ENCODE data around the gene TPRG1L.

The TPRG1L gene

DNA sequence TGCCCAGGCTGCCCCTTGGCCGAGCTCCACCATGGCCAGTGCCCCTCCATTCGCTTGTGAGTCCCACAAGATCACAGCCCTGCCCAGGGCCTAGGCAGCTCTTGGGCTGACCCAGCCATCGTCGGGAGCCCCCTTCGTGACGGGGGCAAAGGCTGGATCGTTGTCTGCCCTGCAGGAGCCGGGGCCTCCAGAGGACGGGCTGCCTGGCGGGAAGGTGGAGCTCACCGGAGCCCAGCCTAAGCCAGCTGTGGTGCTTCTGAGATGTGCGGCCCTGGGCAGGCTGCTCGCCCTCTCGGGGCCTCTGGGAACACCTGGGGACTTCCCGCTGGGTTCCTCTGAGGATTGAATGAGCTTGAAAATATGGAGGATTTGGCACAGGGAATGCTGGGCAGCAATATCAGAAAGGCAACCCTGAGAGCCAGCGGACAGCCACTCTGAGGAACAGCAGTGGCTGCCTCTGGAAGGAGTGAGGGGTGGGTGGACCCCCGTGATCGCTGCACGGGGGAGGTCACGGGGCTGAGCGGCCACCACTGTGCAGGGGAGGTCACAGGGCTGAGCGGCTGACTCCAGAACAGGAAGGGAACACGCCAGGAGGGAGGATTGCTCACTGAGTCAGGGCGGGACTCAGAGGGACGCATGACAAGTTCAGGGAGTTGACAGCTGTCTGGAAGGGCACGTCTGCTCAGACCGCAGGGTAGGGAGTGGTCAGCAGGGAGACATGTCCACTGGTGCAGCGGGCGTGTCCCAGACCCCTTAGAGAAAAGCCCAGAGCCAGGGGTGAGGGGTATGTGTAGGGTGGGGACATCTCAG, 46.8 kb downstream of the TPRG1L start:
- H3K4me1 ChIP-seq (ENCODE audit: insufficient read depth, poor library complexity, severe bottlenecking) = peaks cover 4% of the 10 kb centered on the region
- no peaks in the 10 kb centered on the region for H3K9me3 ChIP-seq (ENCODE audit: severe bottlenecking)
- no peaks in the 10 kb centered on the region for H3K36me3 ChIP-seq (ENCODE audit: low read depth)
- no peaks in the 10 kb centered on the region for H3K27me3 ChIP-seq (ENCODE audit: insufficient read depth, poor library complexity, severe bottlenecking)
- TF ChIP-seq, protein P1, sequence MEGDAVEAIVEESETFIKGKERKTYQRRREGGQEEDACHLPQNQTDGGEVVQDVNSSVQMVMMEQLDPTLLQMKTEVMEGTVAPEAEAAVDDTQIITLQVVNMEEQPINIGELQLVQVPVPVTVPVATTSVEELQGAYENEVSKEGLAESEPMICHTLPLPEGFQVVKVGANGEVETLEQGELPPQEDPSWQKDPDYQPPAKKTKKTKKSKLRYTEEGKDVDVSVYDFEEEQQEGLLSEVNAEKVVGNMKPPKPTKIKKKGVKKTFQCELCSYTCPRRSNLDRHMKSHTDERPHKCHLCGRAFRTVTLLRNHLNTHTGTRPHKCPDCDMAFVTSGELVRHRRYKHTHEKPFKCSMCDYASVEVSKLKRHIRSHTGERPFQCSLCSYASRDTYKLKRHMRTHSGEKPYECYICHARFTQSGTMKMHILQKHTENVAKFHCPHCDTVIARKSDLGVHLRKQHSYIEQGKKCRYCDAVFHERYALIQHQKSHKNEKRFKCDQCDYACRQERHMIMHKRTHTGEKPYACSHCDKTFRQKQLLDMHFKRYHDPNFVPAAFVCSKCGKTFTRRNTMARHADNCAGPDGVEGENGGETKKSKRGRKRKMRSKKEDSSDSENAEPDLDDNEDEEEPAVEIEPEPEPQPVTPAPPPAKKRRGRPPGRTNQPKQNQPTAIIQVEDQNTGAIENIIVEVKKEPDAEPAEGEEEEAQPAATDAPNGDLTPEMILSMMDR (IDR thresholded peaks at IDR 0.05; ENCODE audit: poor library complexity, severe bottlenecking) = no peak
- H3K27ac ChIP-seq (ENCODE audit: poor library complexity, severe bottlenecking) = no peak overlapping the region
- no peak overlapping the region for H3K4me3 ChIP-seq (ENCODE audit: severe bottlenecking)
- peak; percentile 14; the same call in 1 of the 3 replicates for ATAC-seq (ENCODE audit: low read depth)
- DNase-seq (ENCODE audit: low spot score) = peak; percentile 66

- Histone ChIP-seq H3K36me3 (ENCODE audit: low read depth) (no peaks in the 10 kb centered on the region), H3K9me3 (ENCODE audit: severe bottlenecking) (no peaks in the 10 kb centered on the region), H3K27me3 (ENCODE audit: insufficient read depth, poor library complexity, severe bottlenecking) (no peaks in the 10 kb centered on the region), H3K4me3 (ENCODE audit: severe bottlenecking) (no peak overlapping the region), H3K4me1 (ENCODE audit: insufficient read depth, poor library complexity, severe bottlenecking) (peaks cover 4% of the 10 kb centered on the region), H3K27ac (ENCODE audit: poor library complexity, severe bottlenecking) (no peak overlapping the region)
- TF ChIP-seq, protein P1 (IDR thresholded peaks at IDR 0.05; ENCODE audit: poor library complexity, severe bottlenecking) = no peak
- ATAC-seq (ENCODE audit: low read depth) (no peak), DNase-seq (ENCODE audit: low spot score) (no peak)
Observed at GRCh38 chr1:3672231-3672970, 47.6 kb downstream of the TPRG1L start.

GRCh38 chr1:3672971-3673361, 48.2 kb downstream of the TPRG1L start:
- no peak overlapping the region for H3K4me3 ChIP-seq (ENCODE audit: severe bottlenecking)
- H3K9me3 ChIP-seq (ENCODE audit: severe bottlenecking) = no peaks in the 10 kb centered on the region
- H3K27me3 ChIP-seq (ENCODE audit: insufficient read depth, poor library complexity, severe bottlenecking) = no peaks in the 10 kb centered on the region
- H3K36me3 ChIP-seq (ENCODE audit: low read depth) = no peaks in the 10 kb centered on the region
- peaks cover 7% of the 10 kb centered on the region for H3K4me1 ChIP-seq (ENCODE audit: insufficient read depth, poor library complexity, severe bottlenecking)
- H3K27ac ChIP-seq (ENCODE audit: poor library complexity, severe bottlenecking) = no peak overlapping the region
- DNase-seq (ENCODE audit: low spot score) (no peak), ATAC-seq (ENCODE audit: low read depth) (no peak)
- TF ChIP-seq, protein P1 (IDR thresholded peaks at IDR 0.05; ENCODE audit: poor library complexity, severe bottlenecking) = no peak

- DNase-seq (ENCODE audit: low spot score) (no peak), ATAC-seq (ENCODE audit: low read depth) (no peak)
- no peaks in the 10 kb centered on the region for H3K36me3 ChIP-seq (ENCODE audit: low read depth)
- TF ChIP-seq, protein P1 (IDR thresholded peaks at IDR 0.05; ENCODE audit: poor library complexity, severe bottlenecking) = no peak
- H3K27me3 ChIP-seq (ENCODE audit: insufficient read depth, poor library complexity, severe bottlenecking) = no peaks in the 10 kb centered on the region
- peaks cover 11% of the 10 kb centered on the region for H3K4me1 ChIP-seq (ENCODE audit: insufficient read depth, poor library complexity, severe bottlenecking)
- H3K9me3 ChIP-seq (ENCODE audit: severe bottlenecking) = no peaks in the 10 kb centered on the region
- H3K27ac ChIP-seq (ENCODE audit: poor library complexity, severe bottlenecking) = no peak overlapping the region
- no peak overlapping the region for H3K4me3 ChIP-seq (ENCODE audit: severe bottlenecking)
Observed at GRCh38 chr1:3673381-3674099, 48.7 kb downstream of the TPRG1L start.
